AG09309 (cell line): Measurements from ENCODE around the gene SH3GLB1.

Experiments
- DNase-seq: peaks from one replicate; pipeline ENCODE4 v3.0.0-alpha.2; 2010; ENCODE audit warnings: low read depth
- H3K4me3 ChIP-seq: 2 replicates; pipeline ENCODE4 v1.5.1; 2011; ENCODE audit warnings: mild to moderate bottlenecking, low read depth, low read length, moderate library complexity; ENCODE audit not compliant: control insufficient read depth
- TF ChIP-seq, protein P1 (sequence below): IDR thresholded peaks from 2 replicates; pipeline ENCODE4 v1.5.1; 2011; ENCODE audit warnings: mild to moderate bottlenecking, low read depth, low read length, inconsistent platforms; ENCODE audit not compliant: insufficient read depth, control insufficient read depth; ENCODE audit errors: missing control alignments

SH3GLB1 gene

DNA sequence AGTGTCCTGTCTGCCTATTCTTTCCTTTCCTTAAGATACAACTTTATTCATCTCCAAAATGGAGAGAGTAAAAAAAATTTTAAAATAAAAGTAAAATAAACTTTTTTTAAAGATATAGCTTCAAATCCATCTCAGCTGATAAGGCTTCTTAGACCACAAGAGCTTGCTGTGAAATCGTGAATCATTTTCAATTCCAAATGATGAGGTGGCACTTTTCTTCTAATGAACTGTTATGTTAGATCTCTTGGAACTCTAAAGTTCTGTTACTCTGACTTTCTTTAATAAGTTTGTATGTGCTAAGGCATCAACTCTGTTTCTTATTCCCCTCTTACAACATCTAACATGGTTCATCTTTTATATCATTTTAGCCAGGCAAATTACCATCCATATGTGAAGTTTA is 4.5 kb downstream of the SH3GLB1 start:
- TF ChIP-seq, protein P1, sequence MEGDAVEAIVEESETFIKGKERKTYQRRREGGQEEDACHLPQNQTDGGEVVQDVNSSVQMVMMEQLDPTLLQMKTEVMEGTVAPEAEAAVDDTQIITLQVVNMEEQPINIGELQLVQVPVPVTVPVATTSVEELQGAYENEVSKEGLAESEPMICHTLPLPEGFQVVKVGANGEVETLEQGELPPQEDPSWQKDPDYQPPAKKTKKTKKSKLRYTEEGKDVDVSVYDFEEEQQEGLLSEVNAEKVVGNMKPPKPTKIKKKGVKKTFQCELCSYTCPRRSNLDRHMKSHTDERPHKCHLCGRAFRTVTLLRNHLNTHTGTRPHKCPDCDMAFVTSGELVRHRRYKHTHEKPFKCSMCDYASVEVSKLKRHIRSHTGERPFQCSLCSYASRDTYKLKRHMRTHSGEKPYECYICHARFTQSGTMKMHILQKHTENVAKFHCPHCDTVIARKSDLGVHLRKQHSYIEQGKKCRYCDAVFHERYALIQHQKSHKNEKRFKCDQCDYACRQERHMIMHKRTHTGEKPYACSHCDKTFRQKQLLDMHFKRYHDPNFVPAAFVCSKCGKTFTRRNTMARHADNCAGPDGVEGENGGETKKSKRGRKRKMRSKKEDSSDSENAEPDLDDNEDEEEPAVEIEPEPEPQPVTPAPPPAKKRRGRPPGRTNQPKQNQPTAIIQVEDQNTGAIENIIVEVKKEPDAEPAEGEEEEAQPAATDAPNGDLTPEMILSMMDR, result no peak
- no peak overlapping the region for H3K4me3 ChIP-seq
- no peak for DNase-seq

DNA sequence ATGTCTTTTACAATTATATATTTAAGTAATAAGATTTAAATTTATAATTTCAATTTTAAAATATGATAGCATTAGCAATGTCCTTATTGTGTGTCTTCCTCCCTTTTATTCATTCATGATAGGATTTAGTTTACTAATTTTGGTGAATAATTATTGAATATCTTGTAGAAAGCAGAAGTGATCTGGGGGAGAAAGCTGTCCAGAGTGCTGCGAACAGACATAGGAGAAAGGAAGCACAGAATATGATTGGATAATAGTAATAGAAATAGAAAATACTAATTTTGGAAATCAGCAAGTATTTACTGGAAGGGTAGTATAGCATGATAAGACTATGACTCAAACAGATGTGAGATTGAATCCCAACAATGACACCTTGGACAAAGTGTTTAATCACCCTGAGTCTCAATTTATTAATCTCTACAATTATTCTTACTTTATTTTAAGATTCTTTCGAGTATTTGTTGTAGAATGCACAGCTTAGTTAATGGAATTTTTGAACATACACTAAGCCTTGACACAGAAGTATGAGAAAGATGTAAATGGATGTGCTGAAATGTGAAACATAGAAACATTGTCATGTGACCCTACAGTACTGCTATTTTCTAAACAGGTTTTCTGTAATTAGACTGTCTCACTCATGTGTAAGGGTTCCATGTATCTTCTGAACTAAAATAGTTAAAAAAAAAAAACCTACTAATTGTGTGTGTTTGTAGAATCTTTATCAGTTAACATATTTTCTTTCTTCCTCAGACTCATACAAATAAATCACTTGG is 7.9 kb downstream of the SH3GLB1 start:
- TF ChIP-seq, protein P1, result no peak
- no peak overlapping the region for H3K4me3 ChIP-seq
- DNase-seq, result no peak

DNA sequence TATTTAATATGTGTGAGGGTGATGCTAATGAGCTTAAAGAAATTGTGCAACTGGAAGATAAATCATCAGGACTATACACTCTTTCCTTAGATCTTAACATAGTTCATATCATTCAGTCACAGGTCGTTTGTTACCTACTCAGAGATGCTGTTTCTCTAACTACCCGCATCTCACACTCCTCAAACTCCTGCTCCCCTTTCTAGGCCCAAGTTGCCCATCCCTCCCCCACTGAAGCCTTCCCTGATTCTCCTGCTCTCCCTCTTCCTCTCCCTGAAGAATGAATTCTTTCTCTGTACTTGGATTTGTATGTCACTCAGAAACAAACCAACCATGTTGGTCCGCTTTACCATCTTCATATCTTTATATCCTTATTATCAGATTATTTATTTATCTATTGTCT is 9.1 kb downstream of the SH3GLB1 start:
- TF ChIP-seq, protein P1, result no peak

DNA sequence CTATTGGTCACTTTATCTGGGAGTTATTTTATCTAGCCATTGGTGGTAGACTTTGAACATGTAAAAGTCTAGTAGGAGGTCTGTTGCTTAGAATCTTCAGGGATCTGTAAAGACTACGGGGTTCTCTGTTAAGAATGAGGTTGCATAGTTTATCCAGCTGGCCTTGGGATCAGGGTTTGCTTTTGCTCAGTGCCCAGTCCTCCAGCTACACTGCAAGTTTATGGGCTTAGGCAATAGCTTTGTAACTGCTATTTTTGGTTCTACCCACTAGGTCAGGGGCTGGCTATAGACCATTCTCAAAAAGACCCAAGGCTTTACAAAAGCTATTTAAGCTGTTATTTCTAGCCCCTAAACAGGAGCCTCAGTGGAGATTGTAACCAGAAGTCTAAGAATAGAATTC is 9.8 kb downstream of the SH3GLB1 start:
- no peak for DNase-seq
- no peak overlapping the region for H3K4me3 ChIP-seq
- TF ChIP-seq, protein P1, result no peak

More for the DNA sequence above, 9.1 kb downstream of the SH3GLB1 start:
- H3K4me3 ChIP-seq, result no peak overlapping the region
- DNase-seq, result no peak

- TF ChIP-seq, protein P1, result no peak
- no peak for DNase-seq
- no peak overlapping the region for H3K4me3 ChIP-seq
Measured at GRCh38 chr1:86714561-86715244, 10.3 kb downstream of the SH3GLB1 start.

GRCh38 chr1:86718786-86719185 is 14.4 kb downstream of the SH3GLB1 start:
- DNase-seq, result no peak
- no peak overlapping the region for H3K4me3 ChIP-seq
- TF ChIP-seq, protein P1, result no peak
